T-cell (primary cell): ENCODE data around the gene MBP. TPM values are rescaled to one million over a fixed set of nuclear protein-coding genes. Genes with fewer than 3 reads are reported as not detected.

ENCODE experiments used
- ATAC-seq, 4 experiments: fragments of 200-7000 bp in 3 of 4; fragments of 150-1000 bp in 1 of 4; cut with Tn5 transposase; replicated peaks in 1 of 4; 1 replicate in 3 of 4; 2 replicates in 1 of 4; pipeline ENCODE4 v1.10.0; 2021; ENCODE audit warnings: moderate library complexity in 3 of 4, mild to moderate bottlenecking in 2 of 4, moderate number of reproducible peaks in 1 of 4
- CTCF ChIA-PET, 2 donors: fragments of 300-600 bp; sonication (Branson Sonifier 250); formaldehyde crosslinking; loops; one replicate each; lab custom pipeline; 2022; ENCODE audit warnings: antibody characterized with exemption in 2 of 2; lab: Charles Lee
- POLR2A ChIA-PET, 2 donors: fragments of 300-600 bp; sonication (Branson Sonifier 250); formaldehyde crosslinking; loops; one replicate each; lab custom pipeline; 2022; ENCODE audit warnings: antibody characterized with exemption in 2 of 2; lab: Charles Lee
- DNase-seq, 35 experiments: peaks; one replicate each; pipeline versions ENCODE4 v3.0.0 to v3.0.0-alpha.2; 2013 to 2023
- H3K27ac ChIP-seq: one replicate; pipeline ENCODE4 v1.5.1; 2013; ENCODE audit warnings: low read length
- H3K27me3 ChIP-seq, 2 experiments: replicated peaks in 1 of 2; 1 replicate in 1 of 2; 2 replicates in 1 of 2; pipeline versions ENCODE4 v1.6.1 to v1.7.0; 2013; ENCODE audit warnings: low read length in 1 of 2, mixed read lengths in 1 of 2; ENCODE audit not compliant: control insufficient read depth in 2 of 2, insufficient read depth in 2 of 2; ENCODE audit errors: extremely low read depth in 1 of 2
- H3K36me3 ChIP-seq, 2 donors: 1 replicate in 1 of 2; 2 replicates in 1 of 2; pipeline versions ENCODE4 v1.6.1 to v1.7.0; 2013; ENCODE audit warnings: low read length in 1 of 2; ENCODE audit not compliant: control insufficient read depth in 2 of 2, insufficient read depth in 1 of 2; ENCODE audit errors: extremely low read depth in 1 of 2
- H3K4me1 ChIP-seq, 2 experiments: 1 replicate in 1 of 2; 2 replicates in 1 of 2; pipeline versions ENCODE4 v1.6.1 to v1.7.0; 2013; ENCODE audit warnings: low read length in 2 of 2, mixed read lengths in 1 of 2; ENCODE audit not compliant: insufficient read depth in 2 of 2, control insufficient read depth in 1 of 2; ENCODE audit errors: extremely low read depth in 1 of 2
- H3K4me3 ChIP-seq, 2 donors: 1 replicate in 1 of 2; 2 replicates in 1 of 2; pipeline versions ENCODE4 v1.5.1 to v1.7.0; 2013; ENCODE audit warnings: mild to moderate bottlenecking in 2 of 2, low read length in 1 of 2, moderate library complexity in 1 of 2; ENCODE audit not compliant: control insufficient read depth in 1 of 2; ENCODE audit errors: extremely low read depth in 1 of 2
- H3K9me3 ChIP-seq: 2 replicates; pipeline ENCODE4 v1.7.0; 2013
- H3K27ac Mint-ChIP-seq, 2 donors: one replicate each; pipeline ENCODE4 v1.8.0; 2020 to 2021; ENCODE audit warnings: mild to moderate bottlenecking in 2 of 2, mixed read lengths in 2 of 2
- H3K27me3 Mint-ChIP-seq, 2 donors: one replicate each; pipeline ENCODE4 v1.8.0; 2021 to 2022; ENCODE audit warnings: mixed read lengths in 2 of 2
- H3K36me3 Mint-ChIP-seq: one replicate; pipeline ENCODE4 v1.8.0; 2021; ENCODE audit warnings: mixed read lengths
- H3K4me1 Mint-ChIP-seq, 3 donors: one replicate each; pipeline ENCODE4 v1.8.0; 2020 to 2022; ENCODE audit warnings: mixed read lengths in 3 of 3, mild to moderate bottlenecking in 1 of 3
- H3K4me3 Mint-ChIP-seq, 3 donors: one replicate each; pipeline ENCODE4 v1.8.0; 2020 to 2022; ENCODE audit warnings: mild to moderate bottlenecking in 3 of 3, mixed read lengths in 3 of 3, moderate library complexity in 3 of 3
- H3K9me3 Mint-ChIP-seq, 3 donors: one replicate each; pipeline ENCODE4 v1.8.0; 2020 to 2022; ENCODE audit warnings: mixed read lengths in 3 of 3
- WGBS: methylation state at CpG from one replicate; pipeline ENCODE4 v1.1.5; 2013; ENCODE audit warnings: missing lambda C conversion rate; ENCODE audit not compliant: insufficient coverage; 5-methylcytosine and 5-hydroxymethylcytosine counted together
- total RNA-seq, 35 experiments: library from RNA in 6 of 35; stranded (reverse) in 6 of 35; fragments of 120-200 nt in 1 of 35; gene quantifications; one replicate each; pipeline versions ENCODE4 v1.2.1 to v1.2.4 and lab custom pipeline; 2013 to 2026

MBP gene
- total RNA-seq, 5 donors from 2014 or later (not counting 1 experiment from before 2014, with no cell fraction given), result 114 to 185 (median 152) TPM

GRCh38 chr18:77082316-77082955, 50.1 kb downstream of the MBP start:
- H3K4me3 ChIP-seq, result no peak overlapping the region
- H3K36me3 ChIP-seq, result peaks cover 5 to 21% of the 10 kb centered on the region in 2 donors
- peaks cover 4 to 54% of the 10 kb centered on the region in 2 experiments for H3K4me1 ChIP-seq
- CTCF ChIA-PET, result no interaction called here
- Mint-ChIP-seq H3K4me1 (peaks cover 70 to 88% (median 87%) of the 10 kb centered on the region in 3 donors), H3K27ac (peak overlapping the region in 1 of 2 donors; percentile 28), H3K27me3 (no peaks in the 10 kb centered on the region), H3K36me3 (peaks cover 41% of the 10 kb centered on the region), H3K9me3 (no peaks in the 10 kb centered on the region), H3K4me3 (no peak overlapping the region)
- DNase-seq, result no peak
- no peaks in the 10 kb centered on the region for H3K9me3 ChIP-seq
- POLR2A ChIA-PET, result interaction anchor here in 1 of 2 donors (0.5 kb wide), 1 partner anchor 14 kb away, joined by 6 read pairs; no protein-coding TSS in a partner anchor
- H3K27ac ChIP-seq, result no peak overlapping the region
- WGBS, result 93% methylated on average over 8 of the region's 9 CpGs
- no peaks in the 10 kb centered on the region for H3K27me3 ChIP-seq
- no peak for ATAC-seq

DNA sequence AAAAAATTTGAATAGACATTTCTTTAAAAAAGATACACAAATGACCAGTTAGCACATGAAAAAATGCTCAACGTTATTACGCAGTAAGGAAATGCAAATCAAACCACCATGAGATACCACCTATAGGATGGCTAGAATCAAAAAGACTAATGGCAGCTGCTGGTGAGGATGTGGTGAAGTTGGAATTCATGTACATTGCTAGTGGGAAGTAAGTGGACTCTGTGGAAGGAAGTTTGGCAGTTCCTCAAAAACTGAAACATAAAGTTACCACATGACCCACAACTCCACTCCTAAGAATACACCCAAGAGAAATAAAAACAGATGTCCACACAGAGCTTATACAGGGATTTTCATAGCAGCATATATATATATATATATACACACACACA, 51.2 kb downstream of the MBP start:
- Histone ChIP-seq H3K27ac (peak overlapping the region; percentile 5), H3K27me3 (no peaks in the 10 kb centered on the region), H3K4me1 (peaks cover 4 to 56% of the 10 kb centered on the region in 2 experiments), H3K9me3 (no peaks in the 10 kb centered on the region), H3K4me3 (no peak overlapping the region), H3K36me3 (peaks cover 5 to 21% of the 10 kb centered on the region in 2 donors)
- H3K36me3 Mint-ChIP-seq, result peaks cover 41% of the 10 kb centered on the region
- H3K9me3 Mint-ChIP-seq, result no peaks in the 10 kb centered on the region
- DNase-seq (no peak), ATAC-seq (no peak)
- H3K4me1 Mint-ChIP-seq, result peaks cover 69 to 89% (median 87%) of the 10 kb centered on the region in 3 donors
- CTCF ChIA-PET, result no interaction called here
- peak overlapping the region in 1 of 3 donors; percentile 17 for H3K4me3 Mint-ChIP-seq
- POLR2A ChIA-PET, result no interaction called here
- peak overlapping the region; percentile 47 to 66 for H3K27ac Mint-ChIP-seq
- no CpG with 5 or more reads among the region's 2 CpGs for WGBS
- H3K27me3 Mint-ChIP-seq, result no peaks in the 10 kb centered on the region

DNA sequence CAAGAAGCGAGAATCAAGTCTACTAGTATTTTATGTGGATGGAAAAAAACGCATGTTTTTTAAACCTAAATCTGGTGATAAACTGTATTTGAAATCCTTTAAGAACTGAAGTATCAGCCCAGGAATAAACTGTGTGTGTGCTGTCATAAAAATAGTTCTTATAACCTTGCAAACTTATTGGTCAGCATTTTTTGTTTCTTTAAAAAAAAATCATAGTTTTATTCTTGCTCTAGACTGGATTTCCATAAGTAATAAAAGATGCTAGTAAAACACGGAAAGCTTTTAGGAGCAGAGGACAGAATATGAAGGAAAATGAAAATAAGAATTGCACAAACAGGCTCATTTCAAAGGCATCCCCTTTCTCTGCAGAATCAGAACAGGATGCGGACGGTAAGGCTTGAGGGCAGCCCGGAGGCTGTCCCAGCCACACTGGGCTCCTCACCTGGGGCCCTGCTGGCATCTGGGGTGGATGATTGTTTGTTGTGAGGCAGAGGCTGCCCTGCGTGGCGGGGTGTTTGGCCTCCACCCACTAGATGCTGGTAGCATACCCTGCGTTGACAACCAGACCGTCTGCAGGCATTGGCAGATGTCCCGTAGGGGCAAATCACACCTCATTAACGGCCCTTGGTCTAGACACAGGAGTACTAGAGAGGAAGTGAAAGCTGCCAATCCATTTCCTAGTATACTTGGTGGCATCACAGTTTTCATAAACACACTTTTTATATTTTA, 52.5 kb downstream of the MBP start:
- peaks cover 39% of the 10 kb centered on the region for H3K36me3 Mint-ChIP-seq
- peak; percentile 31 to 80 (median 59) for ATAC-seq
- peak overlapping the region in 1 of 3 donors; percentile 17 for H3K4me3 Mint-ChIP-seq

DNA sequence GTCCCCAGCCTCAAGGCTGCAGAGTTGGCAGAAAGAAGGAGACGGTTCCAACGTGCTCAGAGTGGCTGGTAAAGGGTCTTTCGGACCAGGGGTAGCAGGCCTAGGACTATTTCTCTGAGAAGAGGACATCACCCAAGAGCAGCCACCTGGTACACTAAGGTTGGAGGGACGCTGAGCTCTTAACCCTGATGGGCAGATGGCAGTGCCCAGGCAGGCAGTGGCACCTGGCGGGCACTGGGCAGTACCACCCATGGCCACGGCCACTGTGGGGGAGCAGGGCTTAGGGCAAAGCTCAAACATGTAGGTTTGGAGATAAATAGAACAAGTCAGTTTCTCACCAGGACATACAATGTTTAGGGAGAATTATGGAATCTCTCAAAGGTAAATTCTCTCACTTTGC, 53.5 kb downstream of the MBP start:
- peaks cover 35% of the 10 kb centered on the region for H3K36me3 Mint-ChIP-seq
- ChIA-PET POLR2A (no interaction called here), CTCF (interaction anchor here in 1 of 2 donors (0.9 kb wide), 1 partner anchor 128 kb away, joined by 3 read pairs; no protein-coding TSS in a partner anchor)
- no peak for ATAC-seq
- no peaks in the 10 kb centered on the region for H3K9me3 ChIP-seq
- H3K4me1 Mint-ChIP-seq, result peaks cover 63 to 88% (median 84%) of the 10 kb centered on the region in 3 donors
- H3K4me3 Mint-ChIP-seq, result no peak overlapping the region
- H3K27ac Mint-ChIP-seq, result peak overlapping the region; percentile 63 to 78
- no peak for DNase-seq
- WGBS, result 88% methylated on average over 5 of the region's 6 CpGs
- no peaks in the 10 kb centered on the region for H3K27me3 ChIP-seq
- H3K4me1 ChIP-seq, result peaks cover 4 to 66% of the 10 kb centered on the region in 2 experiments
- no peaks in the 10 kb centered on the region for H3K9me3 Mint-ChIP-seq
- no peak overlapping the region for H3K27ac ChIP-seq
- H3K36me3 ChIP-seq, result peaks cover 5 to 28% of the 10 kb centered on the region in 2 donors
- no peaks in the 10 kb centered on the region for H3K27me3 Mint-ChIP-seq
- H3K4me3 ChIP-seq, result no peak overlapping the region

More for the DNA sequence above, 52.5 kb downstream of the MBP start:
- DNase-seq, result peak in 6 of 35 experiments; percentile 47 to 72 (median 52)
- no peaks in the 10 kb centered on the region for H3K27me3 ChIP-seq
- H3K27me3 Mint-ChIP-seq, result no peaks in the 10 kb centered on the region
- ChIA-PET CTCF (no interaction called here), POLR2A (no interaction called here)
- peaks cover 4 to 65% of the 10 kb centered on the region in 2 experiments for H3K4me1 ChIP-seq
- H3K4me1 Mint-ChIP-seq, result peaks cover 63 to 88% (median 84%) of the 10 kb centered on the region in 3 donors
- H3K27ac Mint-ChIP-seq, result peak overlapping the region; percentile 86
- no peak overlapping the region for H3K4me3 ChIP-seq
- no peaks in the 10 kb centered on the region for H3K9me3 ChIP-seq
- peaks cover 5 to 28% of the 10 kb centered on the region in 2 donors for H3K36me3 ChIP-seq
- 9% methylated on average over 4 of the region's 12 CpGs for WGBS
- H3K27ac ChIP-seq, result peak overlapping the region; percentile 42
- no peaks in the 10 kb centered on the region for H3K9me3 Mint-ChIP-seq

GRCh38 chr18:77078690-77079070, 53.9 kb downstream of the MBP start:
- POLR2A ChIA-PET, result no interaction called here
- Mint-ChIP-seq H3K4me1 (peaks cover 63 to 88% (median 84%) of the 10 kb centered on the region in 3 donors), H3K27me3 (no peaks in the 10 kb centered on the region), H3K36me3 (peaks cover 33% of the 10 kb centered on the region), H3K9me3 (no peaks in the 10 kb centered on the region), H3K27ac (peak overlapping the region; percentile 63 to 78), H3K4me3 (no peak overlapping the region)
- Histone ChIP-seq H3K9me3 (no peaks in the 10 kb centered on the region), H3K4me1 (peaks cover 4 to 67% of the 10 kb centered on the region in 2 experiments), H3K27ac (no peak overlapping the region), H3K36me3 (peaks cover 5 to 28% of the 10 kb centered on the region in 2 donors), H3K4me3 (no peak overlapping the region), H3K27me3 (no peaks in the 10 kb centered on the region)
- ATAC-seq (no peak), DNase-seq (no peak)
- CTCF ChIA-PET, result interaction anchor here in 1 of 2 donors (0.8 to 0.9 kb wide), 2 partner anchors 12 to 129 kb away, joined by 3 read pairs; no protein-coding TSS in a partner anchor
- WGBS, result 100% methylated on average over 4 of the region's 5 CpGs

DNA sequence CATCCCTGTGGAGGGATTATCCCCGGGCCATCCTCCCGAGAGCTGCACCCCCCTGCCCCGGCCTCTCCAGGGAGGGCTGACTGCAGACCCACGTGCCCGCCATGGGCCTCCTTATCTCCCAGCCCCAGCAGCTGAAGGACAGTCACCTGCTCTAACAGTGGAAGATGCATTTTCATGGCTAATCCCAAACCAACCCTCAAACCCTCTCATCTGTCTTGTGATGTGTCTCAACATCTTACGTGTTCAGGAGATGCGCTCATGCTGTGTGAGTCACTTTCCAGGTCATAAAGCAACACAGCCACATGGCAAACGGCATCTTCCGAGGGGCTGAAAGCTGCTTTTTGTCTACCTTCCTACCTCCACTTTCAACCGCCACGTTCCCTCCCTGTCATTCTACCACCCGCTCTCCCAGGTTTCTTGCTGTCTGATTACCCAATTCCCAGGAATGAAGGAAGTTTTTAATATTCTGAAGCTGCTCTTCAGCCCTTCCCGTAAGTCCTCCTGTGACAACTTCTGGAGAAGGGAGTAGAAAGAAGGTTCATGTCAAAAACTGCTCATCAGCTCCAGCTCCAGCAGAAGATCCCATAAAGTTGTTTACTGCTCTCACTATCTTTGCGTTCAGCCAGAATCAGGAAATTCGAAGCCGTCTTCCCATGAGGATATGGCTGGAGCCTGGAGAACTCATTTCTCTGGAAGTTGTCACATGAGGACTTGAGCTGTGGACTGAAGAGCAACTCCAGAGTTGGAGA, 54.5 kb downstream of the MBP start:
- DNase-seq (no peak), ATAC-seq (no peak)
- Histone ChIP-seq H3K36me3 (peaks cover 5 to 28% of the 10 kb centered on the region in 2 donors), H3K9me3 (no peaks in the 10 kb centered on the region), H3K4me1 (peaks cover 4 to 70% of the 10 kb centered on the region in 2 experiments), H3K27ac (no peak overlapping the region), H3K4me3 (no peak overlapping the region), H3K27me3 (no peaks in the 10 kb centered on the region)
- Mint-ChIP-seq H3K27ac (peak overlapping the region; percentile 55 to 78), H3K27me3 (no peaks in the 10 kb centered on the region), H3K4me1 (peaks cover 67 to 89% (median 86%) of the 10 kb centered on the region in 3 donors), H3K9me3 (no peaks in the 10 kb centered on the region), H3K4me3 (no peak overlapping the region), H3K36me3 (peaks cover 31% of the 10 kb centered on the region)
- ChIA-PET CTCF (interaction anchor here in 1 of 2 donors (0.8 to 0.9 kb wide), 2 partner anchors 12 to 129 kb away, joined by 3 read pairs; no protein-coding TSS in a partner anchor), POLR2A (interaction anchor here in 1 of 2 donors (1.0 kb wide), 1 partner anchor 24 kb away, joined by 4 read pairs; no protein-coding TSS in a partner anchor)
- 95% methylated on average over 11 of the region's 16 CpGs for WGBS
